Measurements from ENCODE around the gene DEFB129.

DEFB129 gene

GRCh38 chr20:257419-257818 lies 30.4 kb downstream of the DEFB129 start, which contains the start of gene DEFB132:
Gene DEFB132 (plus strand): TSS chr20:257724. CDS start chr20:257779, 55 bp downstream.
- no peak for DNase-seq

GRCh38 chr20:258269-258858 lies 31.3 kb downstream of the DEFB129 start:
- DNase-seq = no peak

- peak; percentile 12 for DNase-seq
Observed at GRCh38 chr20:258963-259362, 31.9 kb downstream of the DEFB129 start.

GRCh38 chr20:259981-260380 lies 32.9 kb downstream of the DEFB129 start:
- no peak for DNase-seq

- no peak for DNase-seq
Observed at GRCh38 chr20:263701-264100, 36.6 kb downstream of the DEFB129 start.

- DNase-seq = peak; percentile 67
Observed at GRCh38 chr20:266596-267562, 39.8 kb downstream of the DEFB129 start.

- no peak for DNase-seq
Observed at GRCh38 chr20:270517-270916, 43.5 kb downstream of the DEFB129 start.

GRCh38 chr20:271069-271468 lies 44.0 kb downstream of the DEFB129 start:
- DNase-seq = no peak

- DNase-seq = no peak
Observed at GRCh38 chr20:271528-271927, 44.5 kb downstream of the DEFB129 start.

GRCh38 chr20:272718-273117 lies 45.7 kb downstream of the DEFB129 start:
- no peak for DNase-seq

GRCh38 chr20:273884-274283 lies 46.8 kb downstream of the DEFB129 start:
- DNase-seq = no peak

GRCh38 chr20:275791-276190 lies 48.7 kb downstream of the DEFB129 start:
- no peak for DNase-seq

GRCh38 chr20:276620-277495 lies 49.8 kb downstream of the DEFB129 start:
- no peak for DNase-seq

GRCh38 chr20:277496-277781 lies 50.4 kb downstream of the DEFB129 start:
- DNase-seq = no peak

GRCh38 chr20:278181-278580 lies 51.1 kb downstream of the DEFB129 start:
- no peak for DNase-seq

GRCh38 chr20:278607-279571 lies 51.8 kb downstream of the DEFB129 start:
- DNase-seq = no peak

Data from kidney glomerular epithelial cell (primary cell).